ENCODE data around the gene EMC6. TPM values are rescaled to one million over a fixed set of nuclear protein-coding genes. Genes with fewer than 3 reads are reported as not detected.

The EMC6 gene
- total RNA-seq, 1 donor, result 13.8 TPM

DNA sequence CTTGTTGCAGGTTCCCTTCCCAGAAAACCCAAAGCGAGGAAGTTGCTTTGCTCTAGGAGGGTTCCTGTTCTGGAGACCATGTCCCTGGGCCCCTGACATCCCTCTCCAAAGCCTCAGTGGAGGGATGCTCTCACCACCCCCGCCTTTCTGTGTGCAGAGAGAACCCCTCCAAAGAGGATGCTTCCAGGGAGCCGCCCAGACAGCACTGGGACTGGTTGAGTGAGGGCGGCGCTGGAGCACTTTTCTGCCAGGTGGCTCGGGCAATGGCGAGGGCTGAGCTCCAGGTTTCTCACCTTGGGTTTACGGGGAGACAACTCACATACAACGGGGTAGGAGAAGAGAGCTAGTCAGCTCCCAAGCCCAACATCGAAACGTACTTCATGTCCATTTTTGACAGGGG lies 7.3 kb downstream of the EMC6 start:
- H3K4me2 ChIP-seq (ENCODE audit: insufficient read depth, low read length), result no peak overlapping the region
- no peaks in the 10 kb centered on the region for H3K79me2 ChIP-seq (ENCODE audit: insufficient read depth, low read length)
- no peaks in the 10 kb centered on the region for H3K36me3 ChIP-seq (ENCODE audit: insufficient read depth, low read length)
- H2AFZ ChIP-seq (ENCODE audit: low read length), result no peak overlapping the region
- no peaks in the 10 kb centered on the region for H3K27me3 ChIP-seq (ENCODE audit: insufficient read depth, low read length)
- TF ChIP-seq, protein P1, sequence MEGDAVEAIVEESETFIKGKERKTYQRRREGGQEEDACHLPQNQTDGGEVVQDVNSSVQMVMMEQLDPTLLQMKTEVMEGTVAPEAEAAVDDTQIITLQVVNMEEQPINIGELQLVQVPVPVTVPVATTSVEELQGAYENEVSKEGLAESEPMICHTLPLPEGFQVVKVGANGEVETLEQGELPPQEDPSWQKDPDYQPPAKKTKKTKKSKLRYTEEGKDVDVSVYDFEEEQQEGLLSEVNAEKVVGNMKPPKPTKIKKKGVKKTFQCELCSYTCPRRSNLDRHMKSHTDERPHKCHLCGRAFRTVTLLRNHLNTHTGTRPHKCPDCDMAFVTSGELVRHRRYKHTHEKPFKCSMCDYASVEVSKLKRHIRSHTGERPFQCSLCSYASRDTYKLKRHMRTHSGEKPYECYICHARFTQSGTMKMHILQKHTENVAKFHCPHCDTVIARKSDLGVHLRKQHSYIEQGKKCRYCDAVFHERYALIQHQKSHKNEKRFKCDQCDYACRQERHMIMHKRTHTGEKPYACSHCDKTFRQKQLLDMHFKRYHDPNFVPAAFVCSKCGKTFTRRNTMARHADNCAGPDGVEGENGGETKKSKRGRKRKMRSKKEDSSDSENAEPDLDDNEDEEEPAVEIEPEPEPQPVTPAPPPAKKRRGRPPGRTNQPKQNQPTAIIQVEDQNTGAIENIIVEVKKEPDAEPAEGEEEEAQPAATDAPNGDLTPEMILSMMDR (IDR thresholded peaks at IDR 0.05; ENCODE audit: extremely low read depth, low read depth, low read length), result no peak
- no peaks in the 10 kb centered on the region for H3K9me3 ChIP-seq (ENCODE audit: low read depth, low read length)
- DNase-seq (ENCODE audit: insufficient read length, low spot score, missing footprints), result no peak
- no peak overlapping the region for H3K4me3 ChIP-seq (ENCODE audit: insufficient read depth, low read length)
- H3K4me1 ChIP-seq (ENCODE audit: insufficient read depth, low read length), result peaks cover 2% of the 10 kb centered on the region
- H3K27ac ChIP-seq (ENCODE audit: low read depth, low read length), result no peak overlapping the region
- peaks cover 4% of the 10 kb centered on the region for H4K20me1 ChIP-seq (ENCODE audit: insufficient read depth, low read length)

DNA sequence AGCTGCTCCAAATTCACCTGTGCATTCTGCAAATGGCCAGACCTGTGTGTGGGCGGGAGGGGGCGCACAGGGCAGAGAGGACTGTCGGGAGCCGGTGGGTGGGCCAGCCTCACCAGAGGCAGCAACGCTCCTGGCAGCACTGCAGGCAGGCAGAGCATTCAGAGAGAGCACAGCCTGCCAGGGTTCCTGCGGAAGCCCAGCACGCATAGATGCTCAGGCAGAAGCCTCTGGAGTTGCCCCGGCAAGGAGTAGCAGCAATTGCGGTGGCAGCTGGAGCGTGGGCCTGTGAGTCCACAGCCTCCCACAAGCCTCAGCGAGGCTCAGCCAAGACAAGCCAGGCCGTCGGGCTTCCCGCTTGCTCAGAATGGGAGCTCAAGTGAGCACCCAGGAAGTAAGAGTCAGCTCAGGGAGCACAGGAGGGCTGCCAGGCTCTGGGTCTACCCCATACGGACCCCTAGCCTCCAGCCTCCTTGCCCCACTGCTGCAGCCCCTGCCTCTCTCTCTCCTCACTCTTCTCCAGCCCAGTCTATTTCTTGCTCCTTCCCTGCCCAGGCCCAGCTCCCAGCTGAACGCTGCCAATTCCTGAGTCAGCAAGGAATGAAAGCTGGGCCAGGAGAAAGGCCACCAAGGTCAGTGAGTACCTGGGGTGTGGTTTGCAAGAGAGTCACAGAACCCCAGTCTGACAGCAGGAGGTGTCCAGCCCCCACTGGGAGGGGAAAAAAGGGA lies 9.6 kb downstream of the EMC6 start:
- no peaks in the 10 kb centered on the region for H3K27me3 ChIP-seq (ENCODE audit: insufficient read depth, low read length)
- TF ChIP-seq, protein P1 (IDR thresholded peaks at IDR 0.05; ENCODE audit: extremely low read depth, low read depth, low read length), result no peak
- DNase-seq (ENCODE audit: insufficient read length, low spot score, missing footprints), result peak; percentile 91
- H3K4me2 ChIP-seq (ENCODE audit: insufficient read depth, low read length), result no peak overlapping the region
- peak overlapping the region; percentile 62 for H2AFZ ChIP-seq (ENCODE audit: low read length)
- H3K4me1 ChIP-seq (ENCODE audit: insufficient read depth, low read length), result peaks cover 2% of the 10 kb centered on the region
- H3K4me3 ChIP-seq (ENCODE audit: insufficient read depth, low read length), result no peak overlapping the region
- no peaks in the 10 kb centered on the region for H3K9me3 ChIP-seq (ENCODE audit: low read depth, low read length)
- no peaks in the 10 kb centered on the region for H3K79me2 ChIP-seq (ENCODE audit: insufficient read depth, low read length)
- H3K27ac ChIP-seq (ENCODE audit: low read depth, low read length), result no peak overlapping the region
- H4K20me1 ChIP-seq (ENCODE audit: insufficient read depth, low read length), result no peaks in the 10 kb centered on the region
- H3K36me3 ChIP-seq (ENCODE audit: insufficient read depth, low read length), result no peaks in the 10 kb centered on the region

- Histone ChIP-seq H3K79me2 (ENCODE audit: insufficient read depth, low read length) (no peaks in the 10 kb centered on the region), H2AFZ (ENCODE audit: low read length) (no peak overlapping the region), H3K9me3 (ENCODE audit: low read depth, low read length) (no peaks in the 10 kb centered on the region), H3K4me2 (ENCODE audit: insufficient read depth, low read length) (no peak overlapping the region), H3K27me3 (ENCODE audit: insufficient read depth, low read length) (peaks cover under 1% of the 10 kb centered on the region), H3K36me3 (ENCODE audit: insufficient read depth, low read length) (no peaks in the 10 kb centered on the region), H3K4me1 (ENCODE audit: insufficient read depth, low read length) (peaks cover 2% of the 10 kb centered on the region), H3K4me3 (ENCODE audit: insufficient read depth, low read length) (no peak overlapping the region), H4K20me1 (ENCODE audit: insufficient read depth, low read length) (no peaks in the 10 kb centered on the region), H3K27ac (ENCODE audit: low read depth, low read length) (no peak overlapping the region)
- no peak for DNase-seq (ENCODE audit: insufficient read length, low spot score, missing footprints)
- TF ChIP-seq, protein P1 (IDR thresholded peaks at IDR 0.05; ENCODE audit: extremely low read depth, low read depth, low read length), result no peak
These were observed 10.4 kb downstream of the EMC6 start for GRCh38 chr17:3678821-3679530.

DNA sequence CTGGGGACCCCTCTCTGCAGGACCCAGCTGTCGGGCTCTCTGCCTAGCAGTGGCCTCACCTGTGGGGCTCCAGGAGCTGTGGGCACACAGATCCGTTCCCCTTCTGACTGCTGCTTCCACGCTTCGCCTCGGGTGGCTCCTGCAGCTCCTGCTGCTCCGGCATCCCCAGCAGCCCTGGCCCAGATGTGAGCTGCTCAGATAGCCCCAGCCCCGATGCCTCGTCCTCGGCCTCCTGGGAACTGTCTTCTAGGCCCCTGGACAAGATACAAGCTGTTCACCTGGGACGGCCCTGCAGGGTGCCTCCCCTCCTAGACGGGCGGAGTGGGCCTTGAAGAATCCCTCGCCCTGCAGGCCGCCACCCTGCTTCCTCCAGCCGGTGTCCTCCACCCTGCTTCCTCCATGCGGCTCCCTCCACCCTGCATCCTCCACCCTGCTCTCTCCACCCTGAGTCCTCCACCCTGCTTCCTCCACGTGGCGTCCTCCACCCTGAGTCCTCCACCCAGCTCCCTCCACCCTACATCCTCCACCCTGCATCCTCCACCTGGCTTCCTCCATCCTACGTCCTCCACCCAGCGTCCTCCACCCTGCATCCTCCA lies 11.0 kb downstream of the EMC6 start:
- H4K20me1 ChIP-seq (ENCODE audit: insufficient read depth, low read length), result no peaks in the 10 kb centered on the region
- peaks cover 4% of the 10 kb centered on the region for H3K27me3 ChIP-seq (ENCODE audit: insufficient read depth, low read length)
- TF ChIP-seq, protein P1 (IDR thresholded peaks at IDR 0.05; ENCODE audit: extremely low read depth, low read depth, low read length), result no peak
- H2AFZ ChIP-seq (ENCODE audit: low read length), result no peak overlapping the region
- no peaks in the 10 kb centered on the region for H3K9me3 ChIP-seq (ENCODE audit: low read depth, low read length)
- no peak overlapping the region for H3K4me2 ChIP-seq (ENCODE audit: insufficient read depth, low read length)
- H3K36me3 ChIP-seq (ENCODE audit: insufficient read depth, low read length), result no peaks in the 10 kb centered on the region
- no peak overlapping the region for H3K4me3 ChIP-seq (ENCODE audit: insufficient read depth, low read length)
- no peak for DNase-seq (ENCODE audit: insufficient read length, low spot score, missing footprints)
- no peaks in the 10 kb centered on the region for H3K79me2 ChIP-seq (ENCODE audit: insufficient read depth, low read length)
- no peak overlapping the region for H3K27ac ChIP-seq (ENCODE audit: low read depth, low read length)
- H3K4me1 ChIP-seq (ENCODE audit: insufficient read depth, low read length), result peaks cover 2% of the 10 kb centered on the region
